MM.1S (cell line): ENCODE data around the gene KRTAP1-1.

Experiments used
- DNase-seq: peaks from one replicate; pipeline ENCODE4 v3.0.0-alpha.2; 2015
- H2AFZ ChIP-seq: fragments of 300-600 bp; sonication (generic); 2 replicates; pipeline ENCODE4 v1.6.0; 2016; ENCODE audit warnings: antibody characterized with exemption, low read length
- H3F3A ChIP-seq: fragments of 300-600 bp; sonication (generic); 2 replicates; pipeline ENCODE4 v1.6.1; 2016; ENCODE audit warnings: mild to moderate bottlenecking, antibody characterized with exemption, low read length, moderate library complexity, mixed read lengths; ENCODE audit not compliant: insufficient read depth
- H3K27ac ChIP-seq: fragments of 300-600 bp; sonication (generic); 2 replicates; pipeline ENCODE4 v1.5.1; 2016; ENCODE audit warnings: mild to moderate bottlenecking, low read length
- H3K27me3 ChIP-seq: fragments of 300-600 bp; sonication (generic); replicated peaks from 2 replicates; pipeline ENCODE4 v1.6.0; 2016; ENCODE audit warnings: low read length; ENCODE audit not compliant: insufficient read depth
- H3K36me3 ChIP-seq: fragments of 300-600 bp; sonication (generic); replicated peaks from 2 replicates; pipeline ENCODE4 v1.6.1; 2016; ENCODE audit warnings: mild to moderate bottlenecking, low read length, mixed read lengths; ENCODE audit not compliant: insufficient read depth
- H3K4me1 ChIP-seq: fragments of 300-600 bp; sonication (generic); 2 replicates; pipeline ENCODE4 v1.6.1; 2016; ENCODE audit warnings: low read length, mixed read lengths
- H3K4me2 ChIP-seq: fragments of 300-600 bp; sonication (generic); 2 replicates; pipeline ENCODE4 v1.6.0; 2016; ENCODE audit warnings: low read depth, low read length
- H3K4me3 ChIP-seq: fragments of 300-600 bp; sonication (generic); 2 replicates; pipeline ENCODE4 v1.5.1; 2016; ENCODE audit warnings: low read length, mixed read lengths
- H3K79me2 ChIP-seq: fragments of 300-600 bp; sonication (generic); 2 replicates; pipeline ENCODE4 v1.6.1; 2016; ENCODE audit warnings: mixed run types, low read length, mixed read lengths
- H3K9ac ChIP-seq: fragments of 300-600 bp; sonication (generic); 2 replicates; pipeline ENCODE4 v1.6.1; 2016; ENCODE audit warnings: low read length, mixed read lengths
- H3K9me2 ChIP-seq: fragments of 300-600 bp; sonication (generic); replicated peaks from 2 replicates; pipeline ENCODE4 v1.6.1; 2016; ENCODE audit warnings: mild to moderate bottlenecking, low read length, mixed read lengths; ENCODE audit not compliant: insufficient read depth
- H3K9me3 ChIP-seq: fragments of 300-600 bp; sonication (generic); replicated peaks from 2 replicates; pipeline ENCODE4 v1.6.1; 2016; ENCODE audit warnings: mild to moderate bottlenecking, low read length, mixed read lengths; ENCODE audit not compliant: insufficient read depth
- H4K20me1 ChIP-seq: fragments of 300-600 bp; sonication (generic); 2 replicates; pipeline ENCODE4 v1.6.1; 2016; ENCODE audit warnings: mild to moderate bottlenecking, low read length, moderate library complexity, mixed read lengths; ENCODE audit not compliant: insufficient read depth
- CTCF ChIP-seq: fragments of 300-600 bp; sonication (generic); IDR thresholded peaks from 2 replicates; pipeline ENCODE4 v1.5.1; 2016; ENCODE audit warnings: antibody characterized with exemption, low read length, mixed read lengths
- EZH2 ChIP-seq: fragments of 300-600 bp; sonication (generic); optimal IDR thresholded peaks from 2 replicates; pipeline ENCODE3; 2017; ENCODE audit warnings: low read depth, mild to moderate bottlenecking, antibody characterized with exemption, low read length, mixed read lengths
- EZH2phosphoT487 ChIP-seq: fragments of 300-600 bp; sonication (generic); IDR thresholded peaks from 2 replicates; pipeline ENCODE4 v1.6.1; 2018; ENCODE audit warnings: antibody characterized with exemption, low read length

KRTAP1-1 gene

GRCh38 chr17:41015454-41015853 is 25.8 kb downstream of the KRTAP1-1 start:
- no peaks in the 10 kb centered on the region for H3K36me3 ChIP-seq
- H2AFZ ChIP-seq = no peak overlapping the region
- H3K27me3 ChIP-seq = no peaks in the 10 kb centered on the region
- no peaks in the 10 kb centered on the region for H3F3A ChIP-seq
- no peaks in the 10 kb centered on the region for H3K79me2 ChIP-seq
- H4K20me1 ChIP-seq = no peaks in the 10 kb centered on the region
- no peak overlapping the region for H3K9ac ChIP-seq
- no peak overlapping the region for H3K4me3 ChIP-seq
- H3K9me2 ChIP-seq = no peaks in the 10 kb centered on the region; the same call in 1 of the 2 replicates
- no peaks in the 10 kb centered on the region for H3K4me1 ChIP-seq
- no peak for DNase-seq
- TF ChIP-seq EZH2 (no peak), CTCF (no peak), EZH2phosphoT487 (no peak)
- H3K9me3 ChIP-seq = no peaks in the 10 kb centered on the region
- H3K27ac ChIP-seq = no peak overlapping the region
- no peak overlapping the region for H3K4me2 ChIP-seq

- Histone ChIP-seq H3K4me1 (no peaks in the 10 kb centered on the region), H3K79me2 (no peaks in the 10 kb centered on the region), H3K27ac (no peak overlapping the region), H3K9me2 (no peaks in the 10 kb centered on the region; the same call in 1 of the 2 replicates), H2AFZ (no peak overlapping the region), H3K4me3 (no peak overlapping the region), H4K20me1 (no peaks in the 10 kb centered on the region), H3K27me3 (no peaks in the 10 kb centered on the region), H3K9me3 (no peaks in the 10 kb centered on the region), H3K4me2 (no peak overlapping the region), H3F3A (no peaks in the 10 kb centered on the region), H3K36me3 (no peaks in the 10 kb centered on the region), H3K9ac (no peak overlapping the region)
- no peak for DNase-seq
- TF ChIP-seq CTCF (no peak), EZH2phosphoT487 (no peak), EZH2 (no peak)
These were observed 27.6 kb downstream of the KRTAP1-1 start for GRCh38 chr17:41013606-41014005.

GRCh38 chr17:41013181-41013580 is 28.1 kb downstream of the KRTAP1-1 start:
- Histone ChIP-seq H3K36me3 (no peaks in the 10 kb centered on the region), H4K20me1 (no peaks in the 10 kb centered on the region), H3F3A (no peaks in the 10 kb centered on the region), H3K27me3 (no peaks in the 10 kb centered on the region), H3K9me3 (no peaks in the 10 kb centered on the region), H3K27ac (no peak overlapping the region), H3K9ac (no peak overlapping the region), H3K4me3 (no peak overlapping the region), H3K9me2 (no peaks in the 10 kb centered on the region; the same call in 1 of the 2 replicates), H3K4me2 (no peak overlapping the region), H3K79me2 (no peaks in the 10 kb centered on the region), H2AFZ (no peak overlapping the region), H3K4me1 (no peaks in the 10 kb centered on the region)
- TF ChIP-seq EZH2phosphoT487 (no peak), EZH2 (no peak), CTCF (no peak)
- DNase-seq = no peak
